MCF 10A (cell line): ENCODE measurements around the gene SLC10A2. TPM values are rescaled to one million over a fixed set of nuclear protein-coding genes. Genes with fewer than 3 reads are reported as not detected.

Experiments used
- BruUV-seq: library from RNA; stranded (reverse); fragments of 400-500 nt; replicated peaks from 2 replicates; lab custom pipeline; 2021; lab: Mats Ljungman, UMichigan
- CTCF ChIA-PET: fragments of 300-600 bp; sonication (Branson Sonifier 250); formaldehyde crosslinking; extraction: SDS; loops from one replicate; lab custom pipeline; 2021; ENCODE audit warnings: antibody characterized with exemption, inconsistent platforms; lab: Yijun Ruan, JAX
- POLR2A ChIA-PET: fragments of 300-600, 350-650 bp; sonication (Branson Sonifier 250); formaldehyde crosslinking; extraction: SDS; loops from one replicate; lab custom pipeline; 2020; ENCODE audit warnings: antibody characterized with exemption, inconsistent platforms; lab: Yijun Ruan, JAX
- DNase-seq: peaks from one replicate; pipeline ENCODE4 v3.0.0-alpha.2; 2018; ENCODE audit not compliant: unreplicated experiment
- H3K27ac Mint-ChIP-seq: one replicate; pipeline ENCODE4 v1.8.0; 2022; ENCODE audit warnings: mild to moderate bottlenecking, low read depth, mixed read lengths; ENCODE audit not compliant: unreplicated experiment
- H3K27me3 Mint-ChIP-seq: one replicate; pipeline ENCODE4 v1.8.0; 2022; ENCODE audit warnings: mixed read lengths; ENCODE audit not compliant: insufficient read depth, unreplicated experiment
- H3K36me3 Mint-ChIP-seq: one replicate; pipeline ENCODE4 v1.8.0; 2022; ENCODE audit warnings: mild to moderate bottlenecking, moderate library complexity, mixed read lengths; ENCODE audit not compliant: insufficient read depth, unreplicated experiment
- H3K4me1 Mint-ChIP-seq: one replicate; pipeline ENCODE4 v1.8.0; 2022; ENCODE audit warnings: mixed read lengths; ENCODE audit not compliant: insufficient read depth, unreplicated experiment
- H3K4me3 Mint-ChIP-seq: one replicate; pipeline ENCODE4 v1.8.0; 2022; ENCODE audit warnings: mild to moderate bottlenecking, moderate library complexity, mixed read lengths; ENCODE audit not compliant: unreplicated experiment
- H3K9me3 Mint-ChIP-seq: one replicate; pipeline ENCODE4 v1.8.0; 2022; ENCODE audit warnings: mixed read lengths; ENCODE audit not compliant: unreplicated experiment
- intact Hi-C: fragments of 100-400 bp; cut with micrococcal nuclease; formaldehyde crosslinking; loops from 2 replicates; pipeline ENCODE4 v1.14.1; 2022
- total RNA-seq: library from RNA; stranded (reverse); gene quantifications from 2 replicates; pipeline ENCODE4 v1.2.3, GENCODE V29; 2022
- TF ChIP-seq, protein P1 (sequence below): fragments of 200-600 bp; IDR thresholded peaks from one replicate; pipeline ENCODE4 v1.8.0; 2022; ENCODE audit warnings: antibody characterized with exemption, mild to moderate bottlenecking; ENCODE audit not compliant: unreplicated experiment

SLC10A2 gene
- total RNA-seq, 1 experiment from 2014 or later = not detected

DNA sequence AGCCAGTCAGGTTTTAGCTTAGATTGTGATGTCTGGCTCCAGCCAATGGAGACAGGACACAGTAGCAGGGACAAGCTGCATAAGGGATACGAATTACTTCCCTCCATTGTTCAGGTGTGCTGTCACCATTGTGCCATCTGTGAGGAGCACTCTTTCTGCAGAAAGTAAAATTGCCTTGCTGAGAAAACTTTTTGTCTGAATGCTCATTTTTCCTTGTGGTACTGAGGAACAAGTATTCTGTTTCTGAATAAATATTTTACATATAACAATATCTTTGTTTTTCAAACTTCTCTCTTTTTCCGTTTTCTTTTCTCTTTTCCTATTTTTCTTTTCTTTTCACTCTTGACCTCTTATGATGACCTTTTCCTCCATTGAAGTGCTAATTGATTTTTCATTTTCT lies 10.2 kb downstream of the SLC10A2 start:
- intact Hi-C loops = no loop called here
- POLR2A ChIA-PET = no interaction called here
- H3K9me3 Mint-ChIP-seq = peaks cover 22% of the 10 kb centered on the region

DNA sequence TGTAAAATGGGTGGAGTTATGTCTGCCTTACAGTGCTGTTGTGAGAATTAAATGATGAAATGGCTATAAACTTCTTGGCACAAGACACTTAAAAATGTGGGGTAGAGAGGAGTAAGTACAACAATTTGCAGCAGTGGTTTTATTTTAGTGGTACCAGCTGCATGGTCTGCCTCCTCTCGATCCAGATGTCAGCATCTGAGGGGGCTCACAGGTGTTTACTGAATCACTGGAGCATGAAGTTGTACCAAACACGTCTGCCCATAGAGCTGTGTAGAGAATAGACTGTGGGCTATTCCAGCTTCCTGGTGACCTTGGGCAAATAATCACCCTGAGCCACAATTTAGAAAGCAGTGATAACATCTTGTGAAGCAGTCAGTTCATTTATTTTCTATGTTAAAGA lies 11.1 kb downstream of the SLC10A2 start:
- no peak for DNase-seq
- CTCF ChIA-PET = no interaction called here
- no peak overlapping the region for H3K4me3 Mint-ChIP-seq
- TF ChIP-seq, protein P1, sequence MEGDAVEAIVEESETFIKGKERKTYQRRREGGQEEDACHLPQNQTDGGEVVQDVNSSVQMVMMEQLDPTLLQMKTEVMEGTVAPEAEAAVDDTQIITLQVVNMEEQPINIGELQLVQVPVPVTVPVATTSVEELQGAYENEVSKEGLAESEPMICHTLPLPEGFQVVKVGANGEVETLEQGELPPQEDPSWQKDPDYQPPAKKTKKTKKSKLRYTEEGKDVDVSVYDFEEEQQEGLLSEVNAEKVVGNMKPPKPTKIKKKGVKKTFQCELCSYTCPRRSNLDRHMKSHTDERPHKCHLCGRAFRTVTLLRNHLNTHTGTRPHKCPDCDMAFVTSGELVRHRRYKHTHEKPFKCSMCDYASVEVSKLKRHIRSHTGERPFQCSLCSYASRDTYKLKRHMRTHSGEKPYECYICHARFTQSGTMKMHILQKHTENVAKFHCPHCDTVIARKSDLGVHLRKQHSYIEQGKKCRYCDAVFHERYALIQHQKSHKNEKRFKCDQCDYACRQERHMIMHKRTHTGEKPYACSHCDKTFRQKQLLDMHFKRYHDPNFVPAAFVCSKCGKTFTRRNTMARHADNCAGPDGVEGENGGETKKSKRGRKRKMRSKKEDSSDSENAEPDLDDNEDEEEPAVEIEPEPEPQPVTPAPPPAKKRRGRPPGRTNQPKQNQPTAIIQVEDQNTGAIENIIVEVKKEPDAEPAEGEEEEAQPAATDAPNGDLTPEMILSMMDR = no peak
- no peak overlapping the region for H3K27ac Mint-ChIP-seq
- no peaks in the 10 kb centered on the region for H3K4me1 Mint-ChIP-seq
- POLR2A ChIA-PET = no interaction called here
- BruUV-seq = no TSS peak
- no peaks in the 10 kb centered on the region for H3K36me3 Mint-ChIP-seq
- peaks cover 22% of the 10 kb centered on the region for H3K9me3 Mint-ChIP-seq
- H3K27me3 Mint-ChIP-seq = no peaks in the 10 kb centered on the region
- intact Hi-C loops = no loop called here

More for the DNA sequence above, 10.2 kb downstream of the SLC10A2 start:
- Mint-ChIP-seq H3K36me3 (no peaks in the 10 kb centered on the region), H3K4me1 (no peaks in the 10 kb centered on the region), H3K4me3 (no peak overlapping the region), H3K27me3 (no peaks in the 10 kb centered on the region), H3K27ac (no peak overlapping the region)
- no TSS peak for BruUV-seq
- TF ChIP-seq, protein P1 = no peak
- DNase-seq = no peak
- CTCF ChIA-PET = interaction anchor here (0.6 kb wide), 1 partner anchor 208 kb away, joined by 3 read pairs; no protein-coding TSS in a partner anchor

DNA sequence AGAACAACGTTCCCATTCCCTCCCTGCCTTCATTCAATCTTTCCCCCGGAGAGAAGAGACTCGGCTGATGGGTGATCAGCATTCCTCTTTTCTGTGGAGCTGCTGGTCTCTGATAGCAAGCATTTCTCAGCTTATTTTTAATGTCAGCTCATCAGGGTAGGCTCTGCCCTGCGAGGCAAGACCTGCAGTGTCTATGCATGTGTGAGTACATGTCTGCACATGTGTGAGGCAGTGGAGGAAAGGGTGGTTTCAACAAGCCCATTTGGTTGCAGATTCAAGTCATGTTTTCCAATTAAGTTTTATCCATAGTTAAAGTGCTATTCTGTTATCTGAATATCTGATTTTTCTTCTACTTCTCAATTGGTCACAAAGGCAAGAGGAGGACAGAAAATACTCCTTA lies 19.5 kb downstream of the SLC10A2 start:
- intact Hi-C loops = no loop called here
- no TSS peak for BruUV-seq
- ChIA-PET POLR2A (no interaction called here), CTCF (no interaction called here)
- no peak for DNase-seq
- H3K9me3 Mint-ChIP-seq = peaks cover 6% of the 10 kb centered on the region
- TF ChIP-seq, protein P1 = no peak
- H3K4me1 Mint-ChIP-seq = no peaks in the 10 kb centered on the region
- no peaks in the 10 kb centered on the region for H3K27me3 Mint-ChIP-seq
- H3K4me3 Mint-ChIP-seq = no peak overlapping the region
- H3K36me3 Mint-ChIP-seq = no peaks in the 10 kb centered on the region
- H3K27ac Mint-ChIP-seq = no peak overlapping the region

DNA sequence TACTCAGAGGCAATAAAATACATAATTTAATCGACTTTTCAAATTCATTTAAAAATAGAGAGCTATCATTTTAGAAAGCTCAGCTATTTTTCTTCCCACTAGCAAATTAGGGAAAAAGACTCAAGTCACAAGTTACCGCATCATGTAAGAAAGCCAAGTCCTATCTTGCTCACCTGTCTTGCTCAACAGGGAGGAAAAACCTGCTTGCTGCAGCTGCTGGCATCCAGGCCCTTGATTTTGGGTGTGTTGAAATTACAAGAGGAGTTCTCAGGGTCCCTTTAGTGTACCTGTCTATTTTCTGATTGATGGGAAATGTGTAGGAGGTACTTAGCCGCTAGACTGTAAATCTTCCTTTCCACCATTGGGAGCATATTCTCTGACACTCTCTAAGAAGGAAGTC lies 22.2 kb downstream of the SLC10A2 start:
- POLR2A ChIA-PET = no interaction called here
- no peaks in the 10 kb centered on the region for H3K4me1 Mint-ChIP-seq
- peaks cover 6% of the 10 kb centered on the region for H3K9me3 Mint-ChIP-seq
- no peak overlapping the region for H3K27ac Mint-ChIP-seq
- intact Hi-C loops = no loop called here
- TF ChIP-seq, protein P1 = no peak
- no peak for DNase-seq
- H3K27me3 Mint-ChIP-seq = no peaks in the 10 kb centered on the region
- CTCF ChIA-PET = interaction anchor here (0.6 to 1.0 kb wide), 2 partner anchors 488 to 1428 kb away, joined by 3 to 5 read pairs; no protein-coding TSS in a partner anchor
- no peaks in the 10 kb centered on the region for H3K36me3 Mint-ChIP-seq
- H3K4me3 Mint-ChIP-seq = no peak overlapping the region
- BruUV-seq = no TSS peak
